Activated CD4-positive, alpha-beta T cell treated with anti-CD3 and anti-CD28 coated beads, Interleukin-2, amount 10 ng/mL, durations not matched to agents 24 days and 14 days (primary cell): ENCODE data around the gene HDAC9. TPM values are rescaled to one million over a fixed set of nuclear protein-coding genes. Genes with fewer than 3 reads are reported as not detected.

ENCODE experiments used
- DNase-seq: peaks from one replicate; pipeline ENCODE4 v3.0.0; 2022
- H3K27ac Mint-ChIP-seq: one replicate; pipeline ENCODE4 v1.8.0; 2022; ENCODE audit warnings: mild to moderate bottlenecking, mixed read lengths
- H3K27me3 Mint-ChIP-seq: one replicate; pipeline ENCODE4 v1.8.0; 2022; ENCODE audit warnings: mixed read lengths
- H3K36me3 Mint-ChIP-seq: one replicate; pipeline ENCODE4 v1.8.0; 2022; ENCODE audit warnings: low read depth, mild to moderate bottlenecking, mixed read lengths
- H3K4me1 Mint-ChIP-seq: one replicate; pipeline ENCODE4 v1.8.0; 2021; ENCODE audit warnings: mixed read lengths
- H3K4me3 Mint-ChIP-seq: one replicate; pipeline ENCODE4 v1.8.0; 2022; ENCODE audit warnings: mild to moderate bottlenecking, moderate library complexity, mixed read lengths
- H3K9me3 Mint-ChIP-seq: one replicate; pipeline ENCODE4 v1.8.0; 2021; ENCODE audit warnings: mixed read lengths
- intact Hi-C: fragments of 100-400 bp; cut with micrococcal nuclease; formaldehyde crosslinking; loops from one replicate; pipeline ENCODE4 v1.15.1; 2023
- total RNA-seq: library from RNA; stranded (reverse); gene quantifications from 2 replicates; pipeline ENCODE4 v1.2.3, GENCODE V29; 2022

The HDAC9 gene
- total RNA-seq, 1 donor from 2014 or later, result 3.0 TPM

GRCh38 chr7:18786196-18786727, 290.7 kb downstream of the HDAC9 start:
- Mint-ChIP-seq H3K27me3 (no peaks in the 10 kb centered on the region), H3K36me3 (no peaks in the 10 kb centered on the region), H3K4me1 (no peaks in the 10 kb centered on the region), H3K9me3 (peaks cover 15% of the 10 kb centered on the region), H3K4me3 (no peak overlapping the region), H3K27ac (no peak overlapping the region)
- no peak for DNase-seq
- intact Hi-C loops, result no loop called here

GRCh38 chr7:18786796-18787195, 291.2 kb downstream of the HDAC9 start:
- no peak overlapping the region for H3K27ac Mint-ChIP-seq
- peaks cover 15% of the 10 kb centered on the region for H3K9me3 Mint-ChIP-seq
- DNase-seq, result no peak
- H3K4me1 Mint-ChIP-seq, result no peaks in the 10 kb centered on the region
- no peak overlapping the region for H3K4me3 Mint-ChIP-seq
- no peaks in the 10 kb centered on the region for H3K27me3 Mint-ChIP-seq
- intact Hi-C loops, result no loop called here
- H3K36me3 Mint-ChIP-seq, result no peaks in the 10 kb centered on the region

GRCh38 chr7:18788026-18788425, 292.5 kb downstream of the HDAC9 start:
- Mint-ChIP-seq H3K4me1 (no peaks in the 10 kb centered on the region), H3K4me3 (no peak overlapping the region), H3K36me3 (no peaks in the 10 kb centered on the region), H3K9me3 (peaks cover 15% of the 10 kb centered on the region), H3K27ac (no peak overlapping the region), H3K27me3 (no peaks in the 10 kb centered on the region)
- no peak for DNase-seq
- intact Hi-C loops, result no loop called here

- intact Hi-C loops, result no loop called here
- no peak for DNase-seq
- Mint-ChIP-seq H3K27ac (no peak overlapping the region), H3K4me3 (no peak overlapping the region), H3K36me3 (no peaks in the 10 kb centered on the region), H3K27me3 (no peaks in the 10 kb centered on the region), H3K9me3 (peaks cover 8% of the 10 kb centered on the region), H3K4me1 (no peaks in the 10 kb centered on the region)
Measured at GRCh38 chr7:18792871-18793595, 297.5 kb downstream of the HDAC9 start.

- no peaks in the 10 kb centered on the region for H3K9me3 Mint-ChIP-seq
- no peaks in the 10 kb centered on the region for H3K4me1 Mint-ChIP-seq
- no peak overlapping the region for H3K27ac Mint-ChIP-seq
- H3K36me3 Mint-ChIP-seq, result no peaks in the 10 kb centered on the region
- intact Hi-C loops, result no loop called here
- DNase-seq, result no peak
- H3K27me3 Mint-ChIP-seq, result no peaks in the 10 kb centered on the region
- H3K4me3 Mint-ChIP-seq, result no peak overlapping the region
Measured at GRCh38 chr7:18796216-18796615, 300.7 kb downstream of the HDAC9 start.

- Mint-ChIP-seq H3K4me3 (no peak overlapping the region), H3K36me3 (no peaks in the 10 kb centered on the region), H3K27me3 (no peaks in the 10 kb centered on the region), H3K27ac (no peak overlapping the region), H3K9me3 (no peaks in the 10 kb centered on the region), H3K4me1 (no peaks in the 10 kb centered on the region)
- no peak for DNase-seq
- intact Hi-C loops, result no loop called here
Measured at GRCh38 chr7:18798088-18798906, 302.7 kb downstream of the HDAC9 start.

- Mint-ChIP-seq H3K9me3 (no peaks in the 10 kb centered on the region), H3K36me3 (no peaks in the 10 kb centered on the region), H3K4me1 (no peaks in the 10 kb centered on the region), H3K4me3 (no peak overlapping the region), H3K27ac (no peak overlapping the region), H3K27me3 (no peaks in the 10 kb centered on the region)
- intact Hi-C loops, result no loop called here
- no peak for DNase-seq
Measured at GRCh38 chr7:18799899-18800298, 304.4 kb downstream of the HDAC9 start.

GRCh38 chr7:18803923-18804322, 308.4 kb downstream of the HDAC9 start:
- no peaks in the 10 kb centered on the region for H3K27me3 Mint-ChIP-seq

GRCh38 chr7:18806177-18806576, 310.6 kb downstream of the HDAC9 start:
- Mint-ChIP-seq H3K4me1 (no peaks in the 10 kb centered on the region), H3K36me3 (no peaks in the 10 kb centered on the region), H3K9me3 (no peaks in the 10 kb centered on the region), H3K27ac (no peak overlapping the region), H3K4me3 (no peak overlapping the region), H3K27me3 (no peaks in the 10 kb centered on the region)
- intact Hi-C loops, result no loop called here
- DNase-seq, result no peak

More at GRCh38 chr7:18803923-18804322, 308.4 kb downstream of the HDAC9 start:
- intact Hi-C loops, result no loop called here
- no peak overlapping the region for H3K27ac Mint-ChIP-seq
- H3K4me3 Mint-ChIP-seq, result no peak overlapping the region
- H3K9me3 Mint-ChIP-seq, result no peaks in the 10 kb centered on the region
- H3K36me3 Mint-ChIP-seq, result no peaks in the 10 kb centered on the region
- no peak for DNase-seq
- H3K4me1 Mint-ChIP-seq, result no peaks in the 10 kb centered on the region

GRCh38 chr7:18808026-18808425, 312.5 kb downstream of the HDAC9 start:
- Mint-ChIP-seq H3K4me1 (no peaks in the 10 kb centered on the region), H3K36me3 (no peaks in the 10 kb centered on the region), H3K27ac (no peak overlapping the region), H3K4me3 (no peak overlapping the region), H3K27me3 (no peaks in the 10 kb centered on the region), H3K9me3 (peaks cover 4% of the 10 kb centered on the region)
- DNase-seq, result no peak
- intact Hi-C loops, result no loop called here

GRCh38 chr7:18815261-18815960, 319.9 kb downstream of the HDAC9 start:
- H3K4me3 Mint-ChIP-seq, result no peak overlapping the region
- H3K36me3 Mint-ChIP-seq, result no peaks in the 10 kb centered on the region
- no peaks in the 10 kb centered on the region for H3K27me3 Mint-ChIP-seq
- H3K9me3 Mint-ChIP-seq, result peaks cover 4% of the 10 kb centered on the region
- intact Hi-C loops, result no loop called here
- DNase-seq, result no peak
- no peak overlapping the region for H3K27ac Mint-ChIP-seq
- no peaks in the 10 kb centered on the region for H3K4me1 Mint-ChIP-seq

- DNase-seq, result no peak
- Mint-ChIP-seq H3K27ac (no peak overlapping the region), H3K4me1 (no peaks in the 10 kb centered on the region), H3K4me3 (no peak overlapping the region), H3K9me3 (no peaks in the 10 kb centered on the region), H3K27me3 (no peaks in the 10 kb centered on the region), H3K36me3 (no peaks in the 10 kb centered on the region)
- intact Hi-C loops, result no loop called here
Measured at GRCh38 chr7:18820981-18821380, 325.4 kb downstream of the HDAC9 start.

- no peaks in the 10 kb centered on the region for H3K4me1 Mint-ChIP-seq
- intact Hi-C loops, result no loop called here
Measured at GRCh38 chr7:18821554-18821953, 326.0 kb downstream of the HDAC9 start.

GRCh38 chr7:18824157-18824556, 328.6 kb downstream of the HDAC9 start:
- no peak for DNase-seq
- Mint-ChIP-seq H3K4me3 (no peak overlapping the region), H3K36me3 (no peaks in the 10 kb centered on the region), H3K27ac (no peak overlapping the region), H3K4me1 (no peaks in the 10 kb centered on the region), H3K9me3 (no peaks in the 10 kb centered on the region), H3K27me3 (no peaks in the 10 kb centered on the region)
- intact Hi-C loops, result no loop called here

More at GRCh38 chr7:18821554-18821953, 326.0 kb downstream of the HDAC9 start:
- no peak for DNase-seq
- no peak overlapping the region for H3K27ac Mint-ChIP-seq
- no peak overlapping the region for H3K4me3 Mint-ChIP-seq
- no peaks in the 10 kb centered on the region for H3K9me3 Mint-ChIP-seq
- H3K36me3 Mint-ChIP-seq, result no peaks in the 10 kb centered on the region
- no peaks in the 10 kb centered on the region for H3K27me3 Mint-ChIP-seq
